Measurements from ENCODE around the gene MACROH2A1. TPM values are rescaled to one million over a fixed set of nuclear protein-coding genes. Genes with fewer than 3 reads are reported as not detected.

MACROH2A1 gene
- total RNA-seq, 1 donor from 2014 or later, result 123 TPM

DNA sequence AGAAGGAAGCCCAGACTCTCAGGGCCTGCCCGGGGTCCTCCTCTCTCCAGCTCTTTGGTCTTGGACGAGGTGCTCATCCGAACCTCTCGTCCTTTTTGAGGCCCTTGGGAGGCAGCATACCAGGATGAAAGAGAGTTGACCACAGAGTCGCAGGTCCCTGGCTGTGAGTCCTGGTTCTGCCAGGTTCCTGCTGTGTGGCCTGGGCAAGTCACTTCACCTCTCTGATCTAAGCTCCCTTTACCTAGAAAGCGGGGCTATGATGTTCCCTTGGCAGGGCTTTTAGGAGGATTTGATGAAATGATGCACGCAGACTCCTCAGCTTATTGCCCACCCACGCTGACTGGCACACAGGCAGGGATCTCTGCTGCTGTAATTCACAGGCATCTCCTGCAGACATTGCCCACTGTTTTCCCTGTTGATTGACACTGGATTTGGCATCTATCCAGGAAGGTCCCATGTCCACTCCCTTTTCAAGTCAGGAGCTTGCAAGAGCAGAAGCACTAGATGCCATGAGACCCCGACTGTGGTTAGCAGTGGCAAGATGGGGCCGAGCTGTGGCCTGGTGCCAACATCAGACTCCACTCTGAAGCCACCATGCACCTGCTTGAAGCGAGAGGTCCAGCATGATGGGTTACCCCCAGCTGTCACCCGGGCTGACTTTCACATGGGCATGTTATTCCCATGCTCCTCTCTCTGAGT, 71.5 kb downstream of the MACROH2A1 start:
- TF ChIP-seq, protein P1, sequence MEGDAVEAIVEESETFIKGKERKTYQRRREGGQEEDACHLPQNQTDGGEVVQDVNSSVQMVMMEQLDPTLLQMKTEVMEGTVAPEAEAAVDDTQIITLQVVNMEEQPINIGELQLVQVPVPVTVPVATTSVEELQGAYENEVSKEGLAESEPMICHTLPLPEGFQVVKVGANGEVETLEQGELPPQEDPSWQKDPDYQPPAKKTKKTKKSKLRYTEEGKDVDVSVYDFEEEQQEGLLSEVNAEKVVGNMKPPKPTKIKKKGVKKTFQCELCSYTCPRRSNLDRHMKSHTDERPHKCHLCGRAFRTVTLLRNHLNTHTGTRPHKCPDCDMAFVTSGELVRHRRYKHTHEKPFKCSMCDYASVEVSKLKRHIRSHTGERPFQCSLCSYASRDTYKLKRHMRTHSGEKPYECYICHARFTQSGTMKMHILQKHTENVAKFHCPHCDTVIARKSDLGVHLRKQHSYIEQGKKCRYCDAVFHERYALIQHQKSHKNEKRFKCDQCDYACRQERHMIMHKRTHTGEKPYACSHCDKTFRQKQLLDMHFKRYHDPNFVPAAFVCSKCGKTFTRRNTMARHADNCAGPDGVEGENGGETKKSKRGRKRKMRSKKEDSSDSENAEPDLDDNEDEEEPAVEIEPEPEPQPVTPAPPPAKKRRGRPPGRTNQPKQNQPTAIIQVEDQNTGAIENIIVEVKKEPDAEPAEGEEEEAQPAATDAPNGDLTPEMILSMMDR (IDR thresholded peaks at IDR 0.05), result no peak
- H3K27ac Mint-ChIP-seq (ENCODE audit: unreplicated experiment), result no peak overlapping the region
- no peaks in the 10 kb centered on the region for H3K9me3 Mint-ChIP-seq (ENCODE audit: unreplicated experiment)
- H3K4me1 Mint-ChIP-seq (ENCODE audit: unreplicated experiment), result no peaks in the 10 kb centered on the region
- no peak overlapping the region for H3K4me3 Mint-ChIP-seq (ENCODE audit: unreplicated experiment)
- no peaks in the 10 kb centered on the region for H3K27me3 Mint-ChIP-seq (ENCODE audit: unreplicated experiment)
- H3K36me3 Mint-ChIP-seq (ENCODE audit: unreplicated experiment), result peaks cover 6% of the 10 kb centered on the region
- no peak for DNase-seq (ENCODE audit: extremely low spot score, unreplicated experiment)

DNA sequence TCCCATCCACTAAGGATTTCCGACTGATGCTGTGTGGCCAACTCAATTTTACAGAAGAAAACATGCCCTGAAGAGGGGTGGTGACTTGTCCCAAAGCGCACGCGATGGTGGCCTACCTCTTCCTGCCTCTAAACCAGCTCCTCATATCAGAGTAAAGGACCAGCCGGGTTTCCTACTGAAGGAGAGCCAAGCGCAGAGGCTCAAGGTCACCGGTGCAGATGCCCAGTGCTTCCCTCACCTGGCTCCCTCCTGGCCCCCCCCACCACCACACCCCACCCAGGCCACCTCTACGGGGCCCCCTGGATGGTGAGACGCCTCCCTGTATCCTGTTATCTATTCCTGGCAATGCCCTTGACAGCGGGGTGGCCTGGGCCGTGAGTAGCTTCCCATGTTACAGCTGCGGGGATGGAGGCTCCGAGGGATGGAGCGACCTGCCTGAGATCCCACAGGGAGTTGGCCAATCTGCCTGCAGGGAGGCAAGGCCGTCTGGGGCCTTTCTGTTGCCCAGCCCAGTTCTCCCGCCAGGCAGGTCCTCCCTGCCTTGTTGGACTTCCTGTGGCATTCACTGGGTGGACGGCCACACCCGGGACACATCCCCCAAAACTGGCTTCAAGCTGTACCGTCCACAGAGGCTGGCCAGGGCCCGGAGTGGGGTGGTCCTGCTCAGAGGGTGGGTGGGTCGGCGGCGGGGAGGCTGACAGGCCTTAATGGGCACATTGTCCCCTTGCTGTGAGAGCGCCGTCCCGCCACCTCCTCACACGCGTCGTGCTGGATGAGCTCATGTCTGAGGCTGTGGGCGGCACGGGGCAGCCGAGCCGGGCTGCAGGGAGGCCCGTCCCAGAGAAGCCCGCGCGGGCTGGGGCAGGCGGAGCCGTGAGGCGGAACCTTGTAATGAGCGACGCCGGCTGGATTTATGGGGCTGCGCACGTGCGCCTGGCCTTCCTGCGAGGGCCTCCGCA, 72.5 kb downstream of the MACROH2A1 start:
- peaks cover 2% of the 10 kb centered on the region for H3K36me3 Mint-ChIP-seq (ENCODE audit: unreplicated experiment)
- no peak overlapping the region for H3K4me3 Mint-ChIP-seq (ENCODE audit: unreplicated experiment)
- H3K9me3 Mint-ChIP-seq (ENCODE audit: unreplicated experiment), result no peaks in the 10 kb centered on the region
- no peaks in the 10 kb centered on the region for H3K27me3 Mint-ChIP-seq (ENCODE audit: unreplicated experiment)
- TF ChIP-seq, protein P1 (IDR thresholded peaks at IDR 0.05), result no peak
- H3K4me1 Mint-ChIP-seq (ENCODE audit: unreplicated experiment), result no peaks in the 10 kb centered on the region
- no peak overlapping the region for H3K27ac Mint-ChIP-seq (ENCODE audit: unreplicated experiment)
- DNase-seq (ENCODE audit: extremely low spot score, unreplicated experiment), result no peak

DNA sequence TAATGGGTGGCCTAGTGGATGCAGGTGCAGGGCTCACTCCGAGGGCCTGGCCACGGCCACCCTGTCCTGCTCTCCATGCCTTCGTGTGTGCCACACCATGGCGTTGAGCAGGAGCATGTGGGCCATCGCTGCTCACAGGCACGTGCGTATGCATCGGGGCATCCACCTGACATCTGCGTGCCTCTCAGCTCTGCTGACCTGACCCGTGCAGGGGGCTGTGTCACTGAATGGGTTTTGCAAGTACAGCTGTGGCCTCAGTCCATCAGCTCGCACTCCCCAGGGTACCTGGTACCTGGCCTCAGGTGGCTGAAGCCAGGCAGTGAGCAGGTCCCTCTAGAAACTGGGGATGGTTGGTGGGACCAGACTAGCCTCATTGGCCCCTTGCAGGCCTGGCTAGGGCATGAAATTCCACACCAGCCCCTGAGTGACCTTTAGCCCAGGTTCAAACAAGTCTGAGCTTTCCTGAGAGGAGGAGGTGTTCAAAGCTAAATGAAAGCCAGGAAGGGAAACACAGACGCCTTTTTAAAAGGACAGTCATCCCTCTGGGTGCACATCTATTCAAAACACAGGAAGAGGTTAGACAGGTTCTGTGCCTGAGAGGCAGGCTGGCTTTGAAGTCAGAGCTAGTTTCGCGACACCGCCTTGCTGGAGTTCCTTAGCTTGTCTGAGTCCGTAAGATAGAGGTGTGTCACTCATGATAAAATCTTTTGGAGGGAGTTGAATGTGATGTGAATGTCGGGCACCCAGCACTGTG, 74.0 kb downstream of the MACROH2A1 start:
- no peaks in the 10 kb centered on the region for H3K4me1 Mint-ChIP-seq (ENCODE audit: unreplicated experiment)

DNA sequence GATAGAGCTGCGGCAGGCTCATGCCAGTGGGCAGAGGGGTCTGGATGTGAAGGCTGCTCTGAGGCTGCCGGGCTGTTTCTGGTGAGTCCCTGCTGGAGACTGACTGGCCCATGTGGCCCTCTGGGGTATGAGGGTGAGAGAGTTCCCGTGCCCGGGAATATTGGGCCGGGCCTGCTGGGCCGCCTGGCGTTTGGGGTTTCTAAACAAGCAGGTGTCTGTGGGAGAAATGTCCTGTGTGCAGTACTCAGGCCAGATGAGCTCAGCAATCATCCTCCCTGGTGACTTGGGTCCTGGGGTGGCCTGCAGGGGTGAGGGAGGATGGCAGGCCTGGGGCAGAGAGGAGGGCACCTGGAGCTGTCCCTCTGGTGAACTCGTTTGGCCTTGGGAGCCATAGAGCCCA, 74.9 kb downstream of the MACROH2A1 start:
- no peak for DNase-seq (ENCODE audit: extremely low spot score, unreplicated experiment)
- H3K27ac Mint-ChIP-seq (ENCODE audit: unreplicated experiment), result no peak overlapping the region
- TF ChIP-seq, protein P1 (IDR thresholded peaks at IDR 0.05), result no peak
- H3K36me3 Mint-ChIP-seq (ENCODE audit: unreplicated experiment), result no peaks in the 10 kb centered on the region
- H3K4me1 Mint-ChIP-seq (ENCODE audit: unreplicated experiment), result no peaks in the 10 kb centered on the region
- H3K4me3 Mint-ChIP-seq (ENCODE audit: unreplicated experiment), result no peak overlapping the region
- H3K9me3 Mint-ChIP-seq (ENCODE audit: unreplicated experiment), result no peaks in the 10 kb centered on the region
- H3K27me3 Mint-ChIP-seq (ENCODE audit: unreplicated experiment), result no peaks in the 10 kb centered on the region

More for the DNA sequence above, 74.0 kb downstream of the MACROH2A1 start:
- TF ChIP-seq, protein P1 (IDR thresholded peaks at IDR 0.05), result no peak
- no peaks in the 10 kb centered on the region for H3K27me3 Mint-ChIP-seq (ENCODE audit: unreplicated experiment)
- H3K9me3 Mint-ChIP-seq (ENCODE audit: unreplicated experiment), result no peaks in the 10 kb centered on the region
- DNase-seq (ENCODE audit: extremely low spot score, unreplicated experiment), result no peak
- H3K27ac Mint-ChIP-seq (ENCODE audit: unreplicated experiment), result no peak overlapping the region
- H3K4me3 Mint-ChIP-seq (ENCODE audit: unreplicated experiment), result no peak overlapping the region
- no peaks in the 10 kb centered on the region for H3K36me3 Mint-ChIP-seq (ENCODE audit: unreplicated experiment)
